IMR-90 (cell line): ENCODE measurements around the gene AKIP1. TPM values are rescaled to one million over a fixed set of nuclear protein-coding genes. Genes with fewer than 3 reads are reported as not detected.

Experiments
- ATAC-seq: fragments of 200-7000 bp; cut with Tn5 transposase; 2 replicates; pipeline ENCODE4 v1.9.1; 2020; ENCODE audit warnings: low read depth, mild to moderate bottlenecking, moderate library complexity
- BruUV-seq: library from RNA; stranded (reverse); fragments of 400-500 nt; replicated peaks from 2 replicates; lab custom pipeline; 2021; lab: Mats Ljungman, UMichigan
- CTCF ChIA-PET: fragments of 300-600 bp; formaldehyde crosslinking; extraction: SDS; loops from one replicate; lab custom pipeline; 2021; ENCODE audit warnings: antibody characterized with exemption; lab: Yijun Ruan, JAX
- POLR2A ChIA-PET: fragments of 300-600 bp; sonication (Branson Sonifier 250); formaldehyde crosslinking; loops from one replicate; lab custom pipeline; 2022; ENCODE audit warnings: antibody characterized with exemption; ENCODE audit not compliant: unreplicated experiment; lab: Charles Lee
- DNase-seq: peaks from one replicate; pipeline ENCODE4 v3.0.0; 2013
- H2AFZ ChIP-seq: replicated peaks from 2 replicates; pipeline ENCODE3; 2013; ENCODE audit warnings: low read length, mild to moderate bottlenecking; ENCODE audit not compliant: poor library complexity
- H2AK5ac ChIP-seq: 2 replicates; pipeline ENCODE4 v1.6.1; 2013; ENCODE audit warnings: low read depth, low read length, inconsistent platforms
- H2AK9ac ChIP-seq: replicated peaks from 2 replicates; pipeline ENCODE3; 2013; ENCODE audit warnings: mild to moderate bottlenecking, low read depth, low read length, moderate library complexity; ENCODE audit not compliant: poor library complexity
- H2BK120ac ChIP-seq: 2 replicates; pipeline ENCODE4 v1.6.1; 2013; ENCODE audit warnings: low read depth, low read length, inconsistent platforms
- H2BK15ac ChIP-seq: 3 replicates; pipeline ENCODE4 v1.6.1; 2013; ENCODE audit warnings: low read depth, low read length, inconsistent platforms
- H2BK20ac ChIP-seq: 2 replicates; pipeline ENCODE4 v1.6.1; 2013; ENCODE audit warnings: low read depth, mild to moderate bottlenecking, inconsistent platforms, low read length, moderate library complexity
- H2BK5ac ChIP-seq: 2 replicates; pipeline ENCODE4 v1.6.1; 2013; ENCODE audit warnings: mild to moderate bottlenecking, low read depth, low read length, inconsistent platforms; ENCODE audit not compliant: poor library complexity, severe bottlenecking
- H3K14ac ChIP-seq: replicated peaks from 2 replicates; pipeline ENCODE4 v1.6.1; 2013; ENCODE audit warnings: low read depth, low read length, inconsistent platforms
- H3K18ac ChIP-seq: 2 replicates; pipeline ENCODE4 v1.6.1; 2013; ENCODE audit warnings: low read depth, low read length, control low read depth
- H3K23ac ChIP-seq: 2 replicates; pipeline ENCODE4 v1.6.1; 2013; ENCODE audit warnings: low read depth, low read length, inconsistent platforms
- H3K27ac ChIP-seq: 2 replicates; pipeline ENCODE4 v1.5.1; 2013; ENCODE audit warnings: mild to moderate bottlenecking, control low read depth, low read length; ENCODE audit not compliant: insufficient read depth
- H3K27me3 ChIP-seq: 2 replicates; pipeline ENCODE4 v1.6.1; 2013; ENCODE audit warnings: low read length; ENCODE audit not compliant: control insufficient read depth, insufficient read depth
- H3K36me3 ChIP-seq: 2 replicates; pipeline ENCODE4 v1.6.1; 2013; ENCODE audit warnings: low read length, mixed read lengths; ENCODE audit not compliant: control insufficient read depth, insufficient read depth
- H3K4ac ChIP-seq: 2 replicates; pipeline ENCODE4 v1.6.1; 2013; ENCODE audit warnings: low read depth, low read length, inconsistent platforms
- H3K4me1 ChIP-seq: 2 replicates; pipeline ENCODE4 v1.6.1; 2013; ENCODE audit warnings: low read length, mixed read lengths; ENCODE audit not compliant: control insufficient read depth, insufficient read depth
- H3K4me2 ChIP-seq: 2 replicates; pipeline ENCODE4 v1.6.1; 2013; ENCODE audit warnings: low read depth, mild to moderate bottlenecking, control low read depth, low read length, moderate library complexity
- H3K4me3 ChIP-seq: 2 replicates; pipeline ENCODE4 v1.5.1; 2013; ENCODE audit warnings: low read depth, mild to moderate bottlenecking, control low read depth, low read length, moderate library complexity; ENCODE audit not compliant: insufficient read depth
- H3K56ac ChIP-seq: 2 replicates; pipeline ENCODE4 v1.6.1; 2013; ENCODE audit warnings: low read length, inconsistent platforms; ENCODE audit not compliant: insufficient read depth; ENCODE audit errors: extremely low read depth
- H3K79me1 ChIP-seq, 2 experiments: 2 replicates each; pipeline ENCODE4 v1.6.1; 2013; ENCODE audit warnings: low read length in 2 of 2, inconsistent platforms in 1 of 2, low read depth in 1 of 2
- H3K9ac ChIP-seq: 2 replicates; pipeline ENCODE4 v1.6.1; 2013; ENCODE audit warnings: low read depth, low read length, control low read depth
- H3K9me1 ChIP-seq: 2 replicates; pipeline ENCODE4 v1.6.1; 2013; ENCODE audit warnings: low read length, inconsistent platforms; ENCODE audit not compliant: insufficient read depth
- H3K9me3 ChIP-seq: 2 replicates; pipeline ENCODE4 v1.6.1; 2013; ENCODE audit warnings: low read length; ENCODE audit not compliant: control insufficient read depth, insufficient read depth
- H4K20me1 ChIP-seq: 2 replicates; pipeline ENCODE4 v1.6.1; 2013; ENCODE audit warnings: low read length, inconsistent platforms; ENCODE audit not compliant: insufficient read depth
- H4K5ac ChIP-seq: 2 replicates; pipeline ENCODE4 v1.6.1; 2013; ENCODE audit warnings: mild to moderate bottlenecking, low read depth, low read length, control low read depth
- H4K8ac ChIP-seq, 2 experiments: 2 replicates each; pipeline ENCODE4 v1.6.1; 2013; ENCODE audit warnings: low read depth in 2 of 2, low read length in 2 of 2, control low read depth in 1 of 2, inconsistent platforms in 1 of 2
- H4K91ac ChIP-seq: 2 replicates; pipeline ENCODE4 v1.6.1; 2013; ENCODE audit warnings: low read depth, low read length, inconsistent platforms; ENCODE audit not compliant: insufficient read depth
- CHD1 ChIP-seq: IDR thresholded peaks from 2 replicates; pipeline ENCODE4 v1.6.1; 2012; ENCODE audit warnings: low read depth, low read length, improper control_type of control experiment
- RAD21 ChIP-seq: IDR thresholded peaks from 2 replicates; pipeline ENCODE4 v1.6.1; 2012; ENCODE audit warnings: low read length, improper control_type of control experiment
- SMC3 ChIP-seq: fragments of 150-350 bp; IDR thresholded peaks from 2 replicates; pipeline ENCODE4 v1.6.1; 2016; ENCODE audit warnings: low read depth, mild to moderate bottlenecking, antibody characterized with exemption, low read length, moderate library complexity
- WGBS, 2 experiments: methylation state at CpG; one replicate each; pipeline versions ENCODE4 v1.1.5 to v1.1.7; 2013; ENCODE audit warnings: missing lambda C conversion rate in 2 of 2; ENCODE audit not compliant: insufficient read length in 1 of 2; ENCODE audit errors: extremely low coverage in 2 of 2; 5-methylcytosine and 5-hydroxymethylcytosine counted together
- dilution Hi-C: fragments of 300-500 bp; cut with HindIII; formaldehyde crosslinking; loops from one replicate; pipeline ENCODE4 v1.14.3; 2018; ENCODE audit warnings: low sequenced_read_pairs; ENCODE audit not compliant: unreplicated experiment
- in situ Hi-C: fragments of 300-500 bp; cut with MboI; formaldehyde crosslinking; loops from 3 replicates; pipeline ENCODE4 v1.14.3; 2019; ENCODE audit warnings: low sequenced_read_pairs, inconsistent platforms, mixed read lengths
- intact Hi-C: fragments of 100-400 bp; cut with micrococcal nuclease; formaldehyde crosslinking; loops from 2 replicates; pipeline ENCODE4 v1.10.0; 2022
- polyA plus RNA-seq, 3 experiments: library from polyadenylated mRNA; depleted of rRNA; stranded (reverse); fragments of >200 nt; gene quantifications; 2 replicates each; pipeline ENCODE4 v1.2.3, GENCODE V29; 2012; ENCODE audit warnings: low replicate concordance in 1 of 3
- total RNA-seq: library from RNA; depleted of rRNA; stranded (reverse); fragments of >200 nt; gene quantifications from 2 replicates; pipeline ENCODE4 v1.2.3, GENCODE V29; 2012
- TF ChIP-seq, protein P1 (sequence below): conservative IDR thresholded peaks from 2 replicates; pipeline ENCODE4 v1.5.1; 2012; ENCODE audit warnings: mild to moderate bottlenecking, low read depth, low read length, improper control_type of control experiment

Gene AKIP1
- total and polyA plus RNA-seq, 2 of the 4 experiments (the other 2 are of a cell fraction) = 33.9 to 36.0 TPM

DNA sequence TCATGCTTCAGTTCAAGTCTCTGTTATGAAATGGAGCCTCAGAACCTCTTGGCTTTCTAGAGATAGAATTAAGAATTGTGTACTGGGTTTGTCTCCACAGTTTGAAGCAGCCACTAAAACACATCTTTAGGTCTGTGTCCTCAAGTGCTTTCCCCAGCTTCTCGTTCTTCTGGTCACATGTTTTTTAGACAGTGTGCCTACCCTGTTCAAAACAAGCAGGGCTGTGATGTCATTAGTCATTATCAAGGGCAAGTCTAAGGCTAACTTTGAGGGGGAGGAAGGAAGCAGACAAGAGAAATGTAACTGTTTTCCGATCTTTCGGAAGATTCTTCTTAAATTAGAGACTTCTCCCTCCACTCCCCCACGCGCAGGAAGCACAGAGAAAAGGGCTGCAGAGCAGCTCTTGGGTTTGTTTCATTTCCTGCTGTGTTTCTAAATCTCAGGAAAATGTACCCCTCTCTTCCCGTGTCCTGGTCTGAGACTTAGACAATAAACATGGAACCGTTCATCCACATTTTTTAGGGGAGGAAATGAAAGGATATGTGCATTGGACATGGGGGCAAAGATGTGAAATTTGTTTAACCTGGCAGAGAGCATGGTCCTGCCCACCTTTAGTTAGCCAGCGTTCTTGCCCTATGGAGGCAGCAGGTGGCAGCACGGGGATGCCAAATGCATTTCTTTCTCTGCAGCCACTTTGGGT, 3.1 kb downstream of the AKIP1 start:
- Histone ChIP-seq H3K18ac (peak overlapping the region; percentile 28), H3K23ac (peak overlapping the region; percentile 66; the same call in 1 of the 2 replicates), H3K9ac (peak overlapping the region; percentile 69), H3K27me3 (no peaks in the 10 kb centered on the region), H3K4me2 (peak overlapping the region; percentile 82), H3K4ac (peak overlapping the region; percentile 51; the same call in 1 of the 2 replicates), H4K5ac (0 out of 2 replicates have a peak overlapping the region, but pooled peaks have one; percentile 21), H3K56ac (peak overlapping the region; percentile 21; the same call in 1 of the 2 replicates), H4K8ac (peak overlapping the region in 1 of 2 experiments; percentile 26; a peak in 1 of 4 replicates), H4K91ac (peak overlapping the region; percentile 9), H2BK20ac (peak overlapping the region; percentile 22; the same call in 1 of the 2 replicates), H3K4me1 (peaks cover 22% of the 10 kb centered on the region), H3K14ac (peak overlapping the region; percentile 24; the same call in 1 of the 2 replicates), H3K36me3 (peaks cover 14% of the 10 kb centered on the region), H2AFZ (no peak overlapping the region), H2BK120ac (peak overlapping the region; percentile 44; the same call in 1 of the 2 replicates), H3K4me3 (no peak overlapping the region), H2AK9ac (no peak overlapping the region), H3K27ac (peak overlapping the region; percentile 73; the same call in 1 of the 2 replicates), H3K9me1 (peaks cover 19% of the 10 kb centered on the region; the same call in 1 of the 2 replicates), H2AK5ac (peak overlapping the region; percentile 67; the same call in 1 of the 2 replicates), H3K79me1 (peaks cover 35 to 58% of the 10 kb centered on the region in 2 experiments), H2BK5ac (peak overlapping the region; percentile 59), H3K9me3 (no peaks in the 10 kb centered on the region), H2BK15ac (peak overlapping the region; percentile 38; the same call in 2 of the 3 replicates), H4K20me1 (peaks cover 3% of the 10 kb centered on the region; the same call in 1 of the 2 replicates)
- DNase-seq (peak; percentile 39), ATAC-seq (no peak)
- in situ Hi-C loops = loop anchor here (5.0 kb wide), 1 partner anchor 43 kb away; no protein-coding TSS in a partner anchor
- TF ChIP-seq, protein P1, sequence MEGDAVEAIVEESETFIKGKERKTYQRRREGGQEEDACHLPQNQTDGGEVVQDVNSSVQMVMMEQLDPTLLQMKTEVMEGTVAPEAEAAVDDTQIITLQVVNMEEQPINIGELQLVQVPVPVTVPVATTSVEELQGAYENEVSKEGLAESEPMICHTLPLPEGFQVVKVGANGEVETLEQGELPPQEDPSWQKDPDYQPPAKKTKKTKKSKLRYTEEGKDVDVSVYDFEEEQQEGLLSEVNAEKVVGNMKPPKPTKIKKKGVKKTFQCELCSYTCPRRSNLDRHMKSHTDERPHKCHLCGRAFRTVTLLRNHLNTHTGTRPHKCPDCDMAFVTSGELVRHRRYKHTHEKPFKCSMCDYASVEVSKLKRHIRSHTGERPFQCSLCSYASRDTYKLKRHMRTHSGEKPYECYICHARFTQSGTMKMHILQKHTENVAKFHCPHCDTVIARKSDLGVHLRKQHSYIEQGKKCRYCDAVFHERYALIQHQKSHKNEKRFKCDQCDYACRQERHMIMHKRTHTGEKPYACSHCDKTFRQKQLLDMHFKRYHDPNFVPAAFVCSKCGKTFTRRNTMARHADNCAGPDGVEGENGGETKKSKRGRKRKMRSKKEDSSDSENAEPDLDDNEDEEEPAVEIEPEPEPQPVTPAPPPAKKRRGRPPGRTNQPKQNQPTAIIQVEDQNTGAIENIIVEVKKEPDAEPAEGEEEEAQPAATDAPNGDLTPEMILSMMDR = peak; percentile 75
- no peak for TF ChIP-seq CHD1
- TF ChIP-seq RAD21 = peak; percentile 85
- TF ChIP-seq SMC3 = peak; percentile 69
- no TSS peak for BruUV-seq
- ChIA-PET CTCF (interaction anchor here (0.5 to 1.8 kb wide), 6 partner anchors 27 to 223 kb away, joined by 3 to 6 read pairs (median 3); a partner anchor contains a TSS), POLR2A (interaction anchor here (2.0 kb wide), 1 partner anchor 45 kb away, joined by 4 read pairs; no protein-coding TSS in a partner anchor)
- intact Hi-C loops = loop anchor here (1.0 to 10.0 kb wide), 5 partner anchors 87 to 593 kb away; a partner anchor contains a TSS
- WGBS, 2 experiments = no CpG with 5 or more reads among the region's 9 CpGs
- dilution Hi-C loops = no loop called here
